B cell (primary cell): ENCODE results near the gene NTNG1.

ENCODE experiments used
- CTCF ChIP-seq: fragments of 200-600 bp; IDR thresholded peaks from one replicate; pipeline ENCODE4 v1.8.0; 2022; ENCODE audit warnings: antibody characterized with exemption, mild to moderate bottlenecking
- EZH2 ChIP-seq: IDR thresholded peaks from 2 replicates; pipeline ENCODE4 v1.6.1; 2012; ENCODE audit warnings: borderline replicate concordance, low read depth, mild to moderate bottlenecking, moderate library complexity, low read length; ENCODE audit not compliant: insufficient read depth, poor library complexity, severe bottlenecking

DNA sequence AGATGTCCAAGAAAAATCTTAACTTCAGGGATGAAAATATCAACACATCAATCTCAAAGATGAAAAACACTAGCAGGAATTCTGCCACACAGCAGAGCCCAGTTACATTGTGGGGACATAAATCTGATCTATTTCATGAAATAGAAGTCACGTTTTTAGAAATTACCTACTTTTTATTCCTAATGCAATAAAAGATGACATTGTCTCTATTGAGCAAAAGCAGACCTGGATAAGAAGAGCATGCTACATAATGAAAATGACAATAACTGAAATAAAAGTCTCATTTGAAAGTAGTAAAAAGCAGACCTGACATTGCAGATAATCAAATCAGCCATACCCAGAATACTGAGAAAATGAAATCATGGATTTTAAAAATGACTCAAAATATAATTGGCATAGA is 156.8 kb downstream of the NTNG1 start:
- TF ChIP-seq CTCF: no peak
- TF ChIP-seq EZH2: no peak
